Cardiac fibroblast (primary cell): ENCODE results near the gene PAIP2.
"Not testable (repeated sequence)": the region's sequence is repeated elsewhere in the genome, so short reads cannot be mapped to it uniquely, and the experiment has no call there.

Experiments used
- DNase-seq, 2 donors: peaks; one replicate each; pipeline versions ENCODE4 v3.0.0 to v3.0.0-alpha.2; 2010; ENCODE audit warnings: low read depth in 2 of 2
- H3K4me3 ChIP-seq, 2 donors: replicated peaks in 1 of 2; 1 replicate in 1 of 2; 2 replicates in 1 of 2; pipeline ENCODE4 v1.5.1; 2011; ENCODE audit warnings: low read depth in 2 of 2, low read length in 2 of 2, mild to moderate bottlenecking in 2 of 2, moderate library complexity in 1 of 2
- CTCF ChIP-seq: IDR thresholded peaks from one replicate; pipeline ENCODE4 v1.5.1; 2011; ENCODE audit warnings: low read depth, mild to moderate bottlenecking, low read length, inconsistent platforms

Gene PAIP2

GRCh38 chr5:139354186-139354585 lies 12.5 kb downstream of the PAIP2 start:
- no peak for DNase-seq
- no peak overlapping the region for H3K4me3 ChIP-seq
- TF ChIP-seq CTCF = no peak

- not testable (repeated sequence) for H3K4me3 ChIP-seq, DNase-seq
These were observed 14.2 kb downstream of the PAIP2 start for GRCh38 chr5:139355900-139356299.

GRCh38 chr5:139358064-139358463 lies 16.4 kb downstream of the PAIP2 start:
- DNase-seq = no peak
- no peak for TF ChIP-seq CTCF
- H3K4me3 ChIP-seq = no peak overlapping the region

- TF ChIP-seq CTCF = no peak
- DNase-seq = no peak
- no peak overlapping the region for H3K4me3 ChIP-seq
These were observed 18.7 kb downstream of the PAIP2 start for GRCh38 chr5:139360384-139360783.

GRCh38 chr5:139361835-139362429 lies 20.3 kb downstream of the PAIP2 start:
- no peak overlapping the region for H3K4me3 ChIP-seq
- TF ChIP-seq CTCF = no peak
- DNase-seq = no peak

- DNase-seq = no peak
- no peak for TF ChIP-seq CTCF
- no peak overlapping the region for H3K4me3 ChIP-seq
These were observed 22.3 kb downstream of the PAIP2 start for GRCh38 chr5:139363937-139364336.

- TF ChIP-seq CTCF = no peak
- no peak for DNase-seq
- H3K4me3 ChIP-seq = no peak overlapping the region
These were observed 22.8 kb downstream of the PAIP2 start for GRCh38 chr5:139364466-139364865.
